OCI-LY3 (cell line): Measurements from ENCODE around the gene IWS1.

Experiments
- H2AFZ ChIP-seq: fragments of 200-600, 300-600 bp; shearing (Covaris generic); 2 replicates; pipeline ENCODE4 v1.6.0; 2014; ENCODE audit warnings: antibody characterized with exemption, low read depth, low read length
- H3K27ac ChIP-seq: fragments of 200-600, 300-600 bp; sonication (generic); 2 replicates; pipeline ENCODE4 v1.5.1; 2014; ENCODE audit warnings: mild to moderate bottlenecking, low read length, moderate library complexity, mixed read lengths
- H3K27me3 ChIP-seq: fragments of 200-600, 300-600 bp; sonication (generic); 2 replicates; pipeline ENCODE4 v1.6.1; 2014; ENCODE audit warnings: low read depth, low read length, mixed read lengths
- H3K36me3 ChIP-seq: fragments of 200-600, 300-600 bp; sonication (generic); replicated peaks from 2 replicates; pipeline ENCODE3; 2014; ENCODE audit warnings: low read depth, low read length, mixed read lengths
- H3K4me1 ChIP-seq: fragments of 300-600, 200-600 bp; sonication (generic); 2 replicates; pipeline ENCODE4 v1.6.1; 2014; ENCODE audit warnings: low read length, mixed read lengths
- H3K4me2 ChIP-seq: fragments of 200-600, 300-600 bp; sonication (generic); 2 replicates; pipeline ENCODE4 v1.6.1; 2014; ENCODE audit warnings: low read length, mixed read lengths
- H3K4me3 ChIP-seq: fragments of 300-600, 200-600 bp; sonication (generic); 2 replicates; pipeline ENCODE4 v1.5.1; 2014; ENCODE audit warnings: antibody characterized with exemption, mild to moderate bottlenecking, low read length, moderate library complexity
- H3K79me2 ChIP-seq: fragments of 300-600, 200-600 bp; shearing (Covaris generic); 2 replicates; pipeline ENCODE4 v1.6.1; 2014; ENCODE audit warnings: mild to moderate bottlenecking, low read length, mixed read lengths
- H3K9ac ChIP-seq: fragments of 300-600, 200-600 bp; shearing (Covaris generic); 2 replicates; pipeline ENCODE4 v1.6.0; 2014; ENCODE audit warnings: mild to moderate bottlenecking, low read length, moderate library complexity
- H3K9me3 ChIP-seq: fragments of 200-600, 300-600 bp; shearing (Covaris generic); 2 replicates; pipeline ENCODE4 v1.6.1; 2014; ENCODE audit warnings: low read length, mixed read lengths; ENCODE audit not compliant: insufficient read depth
- H4K20me1 ChIP-seq: fragments of 200-600, 300-600 bp; sonication (generic); 2 replicates; pipeline ENCODE4 v1.6.1; 2016; ENCODE audit warnings: low read length, mixed read lengths; ENCODE audit not compliant: insufficient read depth
- EZH2phosphoT487 ChIP-seq: fragments of 200-600 bp; shearing (Covaris generic); IDR thresholded peaks from 2 replicates; pipeline ENCODE4 v1.6.1; 2018; ENCODE audit warnings: antibody characterized with exemption, mixed run types, low read depth
- TF ChIP-seq, protein P1 (sequence below): fragments of 200-600, 300-600 bp; sonication (generic); IDR thresholded peaks from 2 replicates; pipeline ENCODE4 v1.5.1; 2014; ENCODE audit warnings: antibody characterized with exemption, low read length, low read depth

IWS1 gene

DNA sequence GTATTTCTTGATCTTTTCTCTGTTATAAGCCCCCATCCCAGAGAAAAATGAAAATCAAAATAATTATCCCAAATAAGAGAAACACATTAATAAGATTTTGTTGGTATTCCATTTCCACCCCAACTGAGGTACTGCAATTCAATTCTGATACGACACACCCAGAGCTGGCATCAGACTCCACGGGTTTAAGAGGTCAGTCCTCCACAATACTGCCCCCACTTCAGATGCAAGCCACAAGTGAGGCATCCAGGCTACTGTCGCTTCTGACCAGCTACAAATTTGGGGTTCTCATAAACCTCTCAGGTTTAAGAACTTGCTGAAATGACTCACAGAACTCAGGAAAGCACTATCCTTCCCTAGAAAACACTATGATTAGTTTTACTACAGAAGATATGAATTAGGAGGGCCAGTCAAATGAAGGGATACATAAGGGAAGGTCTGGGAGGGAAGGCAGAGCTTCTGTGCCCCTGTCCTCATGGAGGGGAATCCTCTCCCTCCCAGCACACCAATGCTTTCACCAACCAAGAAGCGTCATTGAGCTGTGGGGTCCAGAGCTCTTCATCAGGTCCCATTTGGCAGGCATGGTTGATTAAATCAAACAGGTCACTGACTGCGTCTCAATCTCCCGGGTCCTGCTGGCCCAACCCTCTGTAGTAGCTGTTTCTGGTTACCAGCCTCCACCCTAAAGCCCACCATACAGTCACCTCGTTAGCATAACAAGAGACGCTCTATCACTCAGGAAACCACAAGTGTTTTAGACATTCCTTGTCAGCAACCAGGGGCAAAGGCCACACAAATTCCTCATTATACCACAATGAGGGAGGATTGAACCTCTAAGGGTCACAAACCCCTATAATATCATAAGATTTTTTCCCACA is 46.2 kb downstream of the IWS1 start:
- no peak overlapping the region for H3K27ac ChIP-seq
- TF ChIP-seq EZH2phosphoT487, result no peak
- TF ChIP-seq, protein P1, sequence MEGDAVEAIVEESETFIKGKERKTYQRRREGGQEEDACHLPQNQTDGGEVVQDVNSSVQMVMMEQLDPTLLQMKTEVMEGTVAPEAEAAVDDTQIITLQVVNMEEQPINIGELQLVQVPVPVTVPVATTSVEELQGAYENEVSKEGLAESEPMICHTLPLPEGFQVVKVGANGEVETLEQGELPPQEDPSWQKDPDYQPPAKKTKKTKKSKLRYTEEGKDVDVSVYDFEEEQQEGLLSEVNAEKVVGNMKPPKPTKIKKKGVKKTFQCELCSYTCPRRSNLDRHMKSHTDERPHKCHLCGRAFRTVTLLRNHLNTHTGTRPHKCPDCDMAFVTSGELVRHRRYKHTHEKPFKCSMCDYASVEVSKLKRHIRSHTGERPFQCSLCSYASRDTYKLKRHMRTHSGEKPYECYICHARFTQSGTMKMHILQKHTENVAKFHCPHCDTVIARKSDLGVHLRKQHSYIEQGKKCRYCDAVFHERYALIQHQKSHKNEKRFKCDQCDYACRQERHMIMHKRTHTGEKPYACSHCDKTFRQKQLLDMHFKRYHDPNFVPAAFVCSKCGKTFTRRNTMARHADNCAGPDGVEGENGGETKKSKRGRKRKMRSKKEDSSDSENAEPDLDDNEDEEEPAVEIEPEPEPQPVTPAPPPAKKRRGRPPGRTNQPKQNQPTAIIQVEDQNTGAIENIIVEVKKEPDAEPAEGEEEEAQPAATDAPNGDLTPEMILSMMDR, result no peak
- H3K9me3 ChIP-seq, result no peaks in the 10 kb centered on the region
- H2AFZ ChIP-seq, result no peak overlapping the region
- no peaks in the 10 kb centered on the region for H3K4me1 ChIP-seq
- H3K4me2 ChIP-seq, result no peak overlapping the region
- H3K79me2 ChIP-seq, result no peaks in the 10 kb centered on the region
- H3K36me3 ChIP-seq, result peaks cover 44% of the 10 kb centered on the region
- H3K27me3 ChIP-seq, result no peaks in the 10 kb centered on the region
- no peaks in the 10 kb centered on the region for H4K20me1 ChIP-seq
- no peak overlapping the region for H3K4me3 ChIP-seq
- H3K9ac ChIP-seq, result no peak overlapping the region

DNA sequence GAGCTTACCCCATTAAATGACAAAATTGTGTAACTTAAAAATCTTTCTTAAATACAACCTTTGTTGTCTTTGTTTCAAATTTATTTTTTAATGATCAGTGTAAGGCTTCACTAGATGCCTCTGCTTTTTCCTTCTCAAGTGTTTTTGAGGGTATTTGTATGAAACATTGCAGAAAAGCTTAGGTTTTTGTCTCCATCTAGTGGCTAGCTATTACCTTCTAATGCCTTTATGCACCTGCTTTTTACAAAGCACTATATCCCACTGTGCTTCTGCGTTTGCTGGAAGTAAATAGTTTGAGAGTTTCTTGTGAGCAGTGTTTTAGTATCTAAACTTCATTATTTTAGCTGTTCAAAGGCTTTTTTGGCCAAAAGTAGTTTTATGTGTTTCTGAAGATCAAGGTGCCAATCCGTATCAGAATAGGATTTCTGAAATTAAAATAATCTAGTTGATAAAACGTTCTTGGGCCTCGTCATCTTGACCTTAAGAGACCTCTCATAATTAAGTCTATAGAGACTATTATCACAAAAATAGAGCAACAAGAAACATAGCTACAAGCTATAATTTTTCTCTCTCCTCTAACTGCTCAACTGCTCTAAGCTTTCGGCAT is 47.0 kb downstream of the IWS1 start:
- no peak overlapping the region for H2AFZ ChIP-seq
- no peak overlapping the region for H3K4me2 ChIP-seq

DNA sequence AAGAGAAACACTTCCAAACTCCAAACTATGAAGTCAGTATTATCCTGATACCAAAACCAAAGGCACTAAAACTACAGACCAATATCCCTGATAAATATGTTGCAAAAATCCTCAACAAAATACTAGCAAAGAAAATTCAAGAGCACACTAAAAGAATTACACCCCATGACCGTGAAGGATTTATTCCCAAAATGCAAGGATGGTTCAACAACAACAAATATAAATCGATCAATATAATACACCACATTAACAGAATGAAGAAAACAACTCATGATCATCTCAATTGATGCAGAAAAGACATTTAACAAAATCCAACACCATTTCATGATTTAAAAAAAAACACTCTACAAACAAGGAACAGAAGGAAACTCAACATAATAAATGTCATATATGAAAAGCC is 50.5 kb downstream of the IWS1 start:
- H3K27me3 ChIP-seq, result no peaks in the 10 kb centered on the region
- H3K9ac ChIP-seq, result no peak overlapping the region
- H3K4me1 ChIP-seq, result no peaks in the 10 kb centered on the region
- H3K79me2 ChIP-seq, result no peaks in the 10 kb centered on the region
- no peak overlapping the region for H2AFZ ChIP-seq
- H3K9me3 ChIP-seq, result no peaks in the 10 kb centered on the region
- H4K20me1 ChIP-seq, result no peaks in the 10 kb centered on the region
- TF ChIP-seq, protein P1, result no peak
- no peak for TF ChIP-seq EZH2phosphoT487
- no peak overlapping the region for H3K4me2 ChIP-seq
- no peak overlapping the region for H3K4me3 ChIP-seq
- H3K36me3 ChIP-seq, result peaks cover 18% of the 10 kb centered on the region
- H3K27ac ChIP-seq, result no peak overlapping the region

More for the DNA sequence above, 47.0 kb downstream of the IWS1 start:
- Histone ChIP-seq H3K9ac (no peak overlapping the region), H3K36me3 (peaks cover 41% of the 10 kb centered on the region), H4K20me1 (no peaks in the 10 kb centered on the region), H3K4me1 (no peaks in the 10 kb centered on the region), H3K79me2 (no peaks in the 10 kb centered on the region), H3K4me3 (no peak overlapping the region), H3K27ac (no peak overlapping the region), H3K27me3 (no peaks in the 10 kb centered on the region), H3K9me3 (no peaks in the 10 kb centered on the region)
- no peak for TF ChIP-seq EZH2phosphoT487
- TF ChIP-seq, protein P1, result peak; percentile 79

DNA sequence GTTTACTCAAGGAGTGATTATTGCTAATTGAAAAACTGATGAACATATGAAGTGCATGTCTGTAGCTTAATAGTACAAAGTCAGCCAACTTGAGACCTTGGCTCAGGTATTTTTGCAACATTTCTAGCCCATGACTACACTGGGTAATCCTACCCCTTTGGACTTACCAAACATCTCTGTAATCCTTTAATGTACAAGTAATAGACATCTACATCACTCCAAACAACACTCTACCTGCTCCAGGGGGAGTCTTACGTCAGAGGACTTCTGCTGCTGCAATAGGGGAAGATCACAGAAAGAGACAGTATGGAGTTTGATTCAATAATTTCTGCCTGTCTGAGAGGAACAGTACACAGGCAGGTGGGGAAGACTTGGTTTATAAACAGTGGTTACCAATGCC is 54.0 kb downstream of the IWS1 start:
- no peak overlapping the region for H3K4me3 ChIP-seq
- no peaks in the 10 kb centered on the region for H4K20me1 ChIP-seq
- no peak overlapping the region for H3K9ac ChIP-seq
- no peak for TF ChIP-seq EZH2phosphoT487
- TF ChIP-seq, protein P1, result no peak
- no peak overlapping the region for H2AFZ ChIP-seq
- no peaks in the 10 kb centered on the region for H3K79me2 ChIP-seq
- H3K27me3 ChIP-seq, result no peaks in the 10 kb centered on the region
- H3K9me3 ChIP-seq, result no peaks in the 10 kb centered on the region
- no peaks in the 10 kb centered on the region for H3K4me1 ChIP-seq
- H3K36me3 ChIP-seq, result peaks cover 32% of the 10 kb centered on the region
- H3K4me2 ChIP-seq, result no peak overlapping the region
- no peak overlapping the region for H3K27ac ChIP-seq
